ENCODE data around the gene ANAPC2.

DNA sequence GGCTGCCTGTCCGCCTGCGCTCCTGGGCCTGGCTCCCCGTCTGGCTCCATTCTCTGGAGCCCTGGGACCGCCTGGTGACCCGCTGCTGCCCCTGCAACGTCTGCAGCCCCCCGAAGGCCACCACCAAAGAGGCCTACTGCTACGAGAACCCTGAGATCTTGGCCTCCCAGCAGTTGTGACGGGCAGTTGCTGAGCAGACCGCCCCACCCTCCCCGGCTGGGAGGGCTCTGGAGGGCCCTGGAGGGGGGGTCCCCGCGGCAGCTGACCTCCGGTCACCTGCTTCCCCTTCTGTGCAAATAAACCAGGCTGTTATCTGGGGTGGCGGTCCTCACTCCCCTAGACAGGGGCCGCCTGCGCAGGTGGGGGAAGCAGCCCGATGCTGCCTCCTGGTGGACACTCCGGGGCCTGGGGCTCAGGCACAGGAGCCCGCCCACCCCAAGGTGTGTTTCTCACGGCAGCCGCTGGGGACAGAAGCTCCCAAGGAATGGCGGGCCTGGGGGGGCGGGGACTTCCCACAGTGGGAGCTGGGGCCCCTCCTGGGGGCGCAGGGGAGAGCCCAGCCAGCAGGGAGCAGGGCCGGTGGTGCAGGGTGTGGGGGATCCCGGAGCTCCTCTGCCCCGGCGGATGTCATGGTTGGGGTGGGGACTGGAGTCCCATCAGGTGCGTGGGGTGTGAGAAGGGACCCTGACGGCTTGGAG is 48.0 kb upstream of the ANAPC2 start:
- TF ChIP-seq CTCF (conservative IDR thresholded peaks at IDR 0.05): peak; percentile 97
- TF ChIP-seq EZH2 (IDR thresholded peaks at IDR 0.05; ENCODE audit: low read depth): no peak

Data from PC-9 (cell line).